HG03097 (cell line): ENCODE data around the gene ASIC2.

Source experiments
- ATAC-seq: cut with Tn5 transposase; IDR thresholded peaks from one replicate; pipeline ENCODE4 v1.9.1; 2021; ENCODE audit not compliant: unreplicated experiment, low FRiP score

The ASIC2 gene

DNA sequence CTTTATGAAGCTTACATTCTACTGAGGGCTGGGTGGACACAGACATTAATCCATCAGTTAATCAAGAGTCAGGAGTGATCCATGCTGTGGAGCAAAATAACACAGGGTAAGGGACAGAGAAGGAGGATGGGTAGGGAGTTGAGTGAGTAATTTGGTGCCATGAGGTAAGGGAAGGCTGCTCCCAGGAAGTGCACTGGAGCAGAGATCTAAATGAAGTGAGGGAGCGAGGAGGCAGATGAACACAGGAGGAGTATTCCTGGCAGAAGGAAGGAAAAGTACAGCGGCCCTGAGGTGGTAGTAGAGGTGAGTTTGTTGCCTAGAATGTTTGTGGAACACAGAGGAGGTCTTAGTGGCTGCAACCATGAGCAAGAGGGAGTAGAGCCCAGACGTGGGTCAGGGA is 34.8 kb downstream of the ASIC2 start:
- no peak for ATAC-seq

DNA sequence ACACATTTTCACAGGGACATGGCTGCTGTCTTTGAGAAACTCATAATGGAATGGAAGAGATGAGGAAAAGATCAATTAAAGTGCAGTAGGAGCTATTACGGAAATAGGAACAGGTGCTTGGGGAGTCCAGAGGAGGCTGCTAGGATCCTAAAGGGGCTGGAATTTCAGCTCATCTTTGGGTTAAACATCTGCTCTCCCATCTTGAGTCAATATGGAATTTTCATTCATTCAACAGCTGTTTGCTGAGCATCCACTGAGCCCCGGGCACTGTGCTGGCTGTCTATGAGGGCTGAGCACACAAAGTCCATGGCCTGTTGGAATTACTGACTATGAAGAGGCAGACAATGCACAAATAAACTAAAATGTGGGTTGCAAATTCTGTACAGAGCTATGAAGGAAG is 47.9 kb downstream of the ASIC2 start:
- ATAC-seq, result no peak

DNA sequence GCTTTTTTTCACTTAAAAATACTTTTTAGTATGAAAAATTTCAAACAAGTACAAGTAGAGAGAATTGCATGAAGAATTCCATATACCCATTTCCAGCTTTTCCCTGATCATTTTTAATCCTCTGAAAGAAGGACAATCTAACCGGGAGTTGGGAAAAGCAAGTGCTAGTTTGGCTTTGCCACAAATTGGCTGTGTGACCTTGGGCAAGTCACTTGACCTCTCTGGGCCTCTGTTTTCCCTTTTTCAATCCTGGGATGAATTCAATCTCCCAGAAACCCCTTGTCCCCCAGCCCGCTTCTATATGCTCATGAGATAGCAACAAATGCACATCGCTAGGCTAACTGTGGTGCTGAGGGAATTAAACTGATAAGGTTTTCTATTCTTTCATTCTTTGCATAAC is 49.4 kb downstream of the ASIC2 start:
- ATAC-seq, result no peak

- no peak for ATAC-seq
These were observed 50.5 kb downstream of the ASIC2 start for GRCh38 chr17:33242375-33243124.

DNA sequence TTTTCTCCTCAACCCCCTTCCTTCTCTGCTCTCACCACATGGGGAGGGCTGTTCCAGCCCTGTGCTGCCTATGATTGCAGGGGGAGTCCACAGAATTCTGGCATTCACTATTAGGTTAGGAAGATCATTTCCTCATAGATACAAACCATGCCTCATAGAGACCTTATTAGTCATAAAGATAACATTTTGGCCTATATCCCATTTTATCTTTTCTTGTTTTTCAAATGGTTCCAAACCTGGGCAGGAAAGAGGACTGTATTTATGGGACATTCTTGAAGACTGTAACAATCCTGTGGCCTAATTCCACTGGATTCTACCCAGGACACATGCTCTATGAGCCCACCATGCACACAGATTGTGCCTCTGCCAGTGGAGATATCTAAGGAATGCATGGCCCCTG is 51.7 kb downstream of the ASIC2 start:
- no peak for ATAC-seq

- no peak for ATAC-seq
These were observed 52.7 kb downstream of the ASIC2 start for GRCh38 chr17:33240362-33240761.

GRCh38 chr17:33239702-33240101 is 53.4 kb downstream of the ASIC2 start:
- no peak for ATAC-seq

DNA sequence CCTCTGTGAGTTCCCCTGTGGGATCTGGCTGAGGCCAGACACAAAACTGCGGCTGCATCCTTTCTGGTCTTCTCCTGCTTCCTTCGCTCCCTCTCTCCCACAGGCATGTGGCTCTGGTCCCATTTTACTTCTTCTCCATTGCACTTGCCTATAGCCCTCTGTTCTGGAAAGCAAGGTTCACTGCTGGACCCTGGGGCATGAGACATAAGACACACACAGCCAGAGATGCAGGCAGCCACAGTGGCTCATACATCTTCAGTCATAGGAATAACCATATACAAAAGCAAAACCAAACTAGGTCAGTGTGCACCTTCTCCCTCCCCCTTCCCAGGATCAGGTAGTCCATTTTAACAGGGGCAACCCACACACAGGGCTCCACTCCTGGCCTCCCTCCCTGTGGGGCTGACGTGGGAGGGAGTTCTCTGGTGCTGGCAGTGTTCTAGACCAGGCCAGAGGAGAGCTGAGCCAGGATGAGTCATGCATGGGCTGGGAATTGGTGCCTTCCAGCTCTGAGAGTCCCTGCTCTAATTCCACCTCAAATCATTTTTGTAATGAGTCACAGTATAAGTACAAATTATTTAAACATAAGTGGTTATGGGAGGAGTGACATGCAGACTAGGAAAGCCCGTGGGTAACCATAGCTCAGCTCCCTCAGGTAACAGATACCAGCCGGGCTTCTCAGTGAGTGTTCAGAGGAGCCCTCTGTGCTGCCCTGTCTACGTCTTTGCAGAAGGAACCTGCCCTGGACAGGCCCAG is 58.0 kb downstream of the ASIC2 start:
- ATAC-seq, result no peak

DNA sequence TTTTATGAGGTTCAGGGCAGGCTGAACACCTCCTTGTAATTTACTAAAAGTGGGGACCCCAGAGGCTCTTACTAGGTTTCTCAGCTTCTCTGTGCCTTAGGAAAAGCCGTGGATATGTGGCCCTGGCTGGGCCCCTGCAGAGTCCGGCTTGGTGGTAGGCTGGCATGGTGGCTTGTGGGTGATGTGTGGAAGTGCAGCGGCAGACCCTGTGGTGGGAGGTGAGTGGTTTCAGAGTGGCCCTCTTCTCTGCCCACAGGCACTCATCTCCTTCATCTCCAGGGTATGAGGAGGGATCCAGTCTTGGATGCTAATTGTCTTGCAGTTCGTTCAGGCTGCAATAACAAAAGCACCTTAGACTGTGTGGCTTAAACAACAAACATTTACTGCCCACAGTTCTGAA is 58.9 kb downstream of the ASIC2 start:
- no peak for ATAC-seq

- no peak for ATAC-seq
These were observed 59.3 kb downstream of the ASIC2 start for GRCh38 chr17:33233811-33234177.

GRCh38 chr17:33229499-33229898 is 63.6 kb downstream of the ASIC2 start:
- ATAC-seq, result no peak

DNA sequence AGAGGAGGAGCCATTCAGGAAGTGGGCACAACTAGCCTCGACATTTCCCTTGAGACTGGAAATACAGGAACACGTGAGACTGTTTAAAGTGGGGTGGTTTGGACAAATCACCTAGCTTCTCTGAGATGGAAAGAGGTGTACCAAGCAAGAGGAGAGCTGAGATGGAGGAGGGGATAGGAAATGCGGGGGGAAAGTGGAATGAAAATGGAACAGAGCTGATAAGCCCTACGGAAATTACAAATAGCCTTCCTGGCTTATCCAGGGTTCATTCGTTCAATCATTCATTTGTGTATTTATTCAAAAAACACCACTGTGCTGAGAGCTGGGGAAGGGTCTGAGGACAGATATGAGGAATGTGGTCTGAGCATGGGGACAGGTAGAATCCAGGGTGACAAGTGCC is 64.1 kb downstream of the ASIC2 start:
- no peak for ATAC-seq

DNA sequence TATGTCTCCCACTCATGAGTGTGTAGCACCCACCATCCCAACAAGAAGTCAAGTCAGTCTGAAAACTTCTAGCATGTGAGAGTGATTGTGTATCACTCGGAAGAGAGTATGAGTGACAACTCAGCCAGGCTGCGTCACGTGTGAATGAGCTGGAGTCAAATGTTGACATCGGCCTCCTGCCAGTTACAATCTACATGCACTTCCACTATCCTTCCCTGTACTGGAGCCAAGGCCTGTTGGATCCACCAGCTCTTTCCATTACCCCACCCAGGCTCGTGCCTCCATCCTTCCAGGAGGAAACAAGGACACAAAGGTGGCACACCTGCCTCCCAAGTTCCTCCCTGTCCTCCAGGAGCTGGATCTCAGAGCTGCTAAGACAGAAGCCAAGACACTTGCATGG is 64.5 kb downstream of the ASIC2 start:
- ATAC-seq, result no peak

- ATAC-seq, result no peak
These were observed 65.2 kb downstream of the ASIC2 start for GRCh38 chr17:33227911-33228310.

DNA sequence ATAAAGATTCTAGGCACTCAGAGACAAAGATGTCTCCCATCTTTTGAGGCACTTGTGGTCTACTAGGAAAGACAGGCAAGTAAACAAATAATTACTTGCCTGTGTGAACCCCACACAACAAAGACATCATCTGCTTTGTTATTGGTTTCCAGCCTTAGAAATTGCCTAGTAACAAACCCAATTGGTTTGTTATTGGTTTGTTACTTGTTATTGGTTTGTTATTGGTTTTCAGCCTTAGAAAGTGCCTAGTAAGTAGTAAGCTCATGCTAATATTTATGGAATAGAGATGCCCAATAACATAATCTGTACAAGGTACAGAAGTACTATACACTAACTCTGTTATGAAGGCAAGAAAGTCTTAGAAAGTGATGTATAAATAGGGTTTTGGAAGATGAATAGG is 67.1 kb downstream of the ASIC2 start:
- ATAC-seq, result no peak

DNA sequence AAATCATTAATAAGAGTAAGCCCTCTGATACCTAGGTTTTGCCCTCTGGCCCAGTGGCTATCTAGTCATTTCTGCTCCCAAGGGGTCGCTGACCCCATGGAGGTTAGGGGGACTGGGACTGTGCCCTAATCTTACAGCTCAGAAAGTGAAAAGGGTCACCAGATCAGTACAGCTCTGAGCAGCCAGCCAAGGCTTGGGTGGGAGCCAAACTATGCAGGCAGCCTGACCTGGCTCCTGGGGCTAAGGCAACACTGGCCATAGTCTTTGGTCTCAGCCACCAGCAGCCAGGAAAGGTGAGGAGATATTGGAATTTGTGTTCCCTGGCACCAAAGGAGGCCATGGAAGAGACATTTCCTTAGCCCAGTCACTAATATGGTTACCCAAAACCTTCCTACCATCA is 67.6 kb downstream of the ASIC2 start:
- ATAC-seq, result no peak

DNA sequence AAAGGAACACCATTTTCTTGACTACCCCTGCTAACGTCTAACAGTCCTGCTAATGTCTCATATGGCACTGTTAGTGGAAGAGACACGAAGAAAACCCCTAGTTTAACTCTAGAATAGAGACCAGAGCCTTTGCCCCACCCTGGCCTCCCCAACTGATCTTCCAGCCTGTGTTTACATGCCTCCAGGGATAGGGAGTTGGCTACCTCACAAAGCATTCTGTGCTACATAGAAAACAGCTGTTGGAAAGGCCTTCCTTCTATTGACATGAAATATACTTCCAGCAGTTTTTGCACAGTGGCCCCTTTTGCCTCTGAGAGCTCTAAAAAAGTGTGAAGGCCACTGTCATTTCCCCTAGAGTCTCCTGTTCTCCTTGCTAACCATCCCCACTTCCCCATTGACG is 73.1 kb downstream of the ASIC2 start:
- no peak for ATAC-seq

GRCh38 chr17:33218698-33219601 is 74.1 kb downstream of the ASIC2 start:
- ATAC-seq, result no peak

DNA sequence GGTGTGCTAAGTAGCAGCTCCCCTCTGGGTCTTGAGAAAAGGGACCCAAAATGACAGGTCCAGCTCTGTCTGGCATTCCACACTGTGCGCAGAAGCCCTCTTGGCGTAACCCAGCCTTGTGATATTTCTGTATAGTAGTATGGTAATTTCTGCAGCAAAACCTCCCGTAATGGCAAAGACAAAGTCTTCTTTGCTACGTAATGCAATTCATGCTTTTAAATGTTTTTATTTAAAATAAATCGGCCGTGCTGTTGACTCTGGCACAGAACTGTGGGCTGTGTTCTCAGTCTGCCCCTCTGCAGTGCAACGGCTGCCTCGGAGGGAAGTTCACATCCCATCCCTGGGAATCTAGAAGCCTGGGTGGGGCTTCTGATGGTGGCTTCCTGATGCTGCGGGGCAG is 75.2 kb downstream of the ASIC2 start:
- no peak for ATAC-seq

DNA sequence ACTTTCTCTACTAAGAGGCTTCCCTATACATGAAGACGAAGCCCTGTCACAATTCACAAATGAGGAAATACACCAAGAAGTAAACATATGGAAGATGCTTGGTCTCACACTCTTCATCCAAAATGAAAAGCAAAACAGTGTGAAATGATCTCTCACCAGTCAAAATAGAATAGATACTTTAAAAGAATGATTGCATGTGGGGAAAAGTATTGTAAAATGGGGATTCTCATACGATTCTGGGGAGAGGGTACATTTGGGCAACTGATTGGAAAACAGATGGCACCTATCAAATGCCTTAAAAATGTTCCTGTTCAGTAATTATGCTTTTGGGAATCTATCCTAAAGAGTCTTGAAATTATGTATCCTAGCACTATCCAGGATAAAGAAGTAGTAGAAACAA is 78.1 kb downstream of the ASIC2 start:
- no peak for ATAC-seq

- ATAC-seq, result no peak
These were observed 82.8 kb downstream of the ASIC2 start for GRCh38 chr17:33210285-33210684.
